ENCODE results near the gene SLC1A6. TPM values are rescaled to one million over a fixed set of nuclear protein-coding genes. Genes with fewer than 3 reads are reported as not detected.

The SLC1A6 gene
- total and polyA plus RNA-seq, 5 donors, result not detected

- Histone ChIP-seq H3K4me1 (ENCODE audit: control insufficient read depth, insufficient read depth, low read length) (no peaks in the 10 kb centered on the region), H3K4me3 (ENCODE audit: low read length) (no peak overlapping the region), H3K27ac (ENCODE audit: low read length) (no peak overlapping the region), H3K27me3 (ENCODE audit: control insufficient read depth, insufficient read depth) (no peaks in the 10 kb centered on the region), H3K9me3 (ENCODE audit: control insufficient read depth, low read length) (no peaks in the 10 kb centered on the region)
- ATAC-seq (no peak), DNase-seq (no peak)
- intact Hi-C loops (cut with DNase I), result no loop called here
- WGBS, result 82% methylated on average over 1 of the region's 1 CpG
Observed at GRCh38 chr19:14997981-14998380, 18.3 kb upstream of the SLC1A6 start.

GRCh38 chr19:14992780-14993179, 13.1 kb upstream of the SLC1A6 start:
- no peaks in the 10 kb centered on the region for H3K9me3 ChIP-seq (ENCODE audit: control insufficient read depth, low read length)
- intact Hi-C loops (cut with DNase I), result no loop called here
- no peak overlapping the region for H3K27ac ChIP-seq (ENCODE audit: low read length)
- no peak for DNase-seq
- H3K4me3 ChIP-seq (ENCODE audit: low read length), result no peak overlapping the region
- no peak for ATAC-seq
- WGBS, result 52% methylated on average over 11 of the region's 11 CpGs
- H3K27me3 ChIP-seq (ENCODE audit: control insufficient read depth, insufficient read depth), result no peaks in the 10 kb centered on the region
- H3K4me1 ChIP-seq (ENCODE audit: control insufficient read depth, insufficient read depth, low read length), result no peaks in the 10 kb centered on the region

- DNase-seq (no peak), ATAC-seq (no peak)
- WGBS, result 67% methylated on average over 5 of the region's 5 CpGs
- H3K27ac ChIP-seq (ENCODE audit: low read length), result no peak overlapping the region
- intact Hi-C loops (cut with DNase I), result no loop called here
- H3K4me3 ChIP-seq (ENCODE audit: low read length), result no peak overlapping the region
- no peaks in the 10 kb centered on the region for H3K4me1 ChIP-seq (ENCODE audit: control insufficient read depth, insufficient read depth, low read length)
- H3K27me3 ChIP-seq (ENCODE audit: control insufficient read depth, insufficient read depth), result no peaks in the 10 kb centered on the region
- no peaks in the 10 kb centered on the region for H3K9me3 ChIP-seq (ENCODE audit: control insufficient read depth, low read length)
Observed at GRCh38 chr19:14985133-14985532, 5.5 kb upstream of the SLC1A6 start.

GRCh38 chr19:14978161-14978776, 1.4 kb downstream of the SLC1A6 start:
- no peaks in the 10 kb centered on the region for H3K4me1 ChIP-seq (ENCODE audit: control insufficient read depth, insufficient read depth, low read length)
- intact Hi-C loops (cut with DNase I), result no loop called here
- H3K4me3 ChIP-seq (ENCODE audit: low read length), result no peak overlapping the region
- WGBS, result 62% methylated on average over 6 of the region's 6 CpGs
- no peak for DNase-seq
- peaks cover 4% of the 10 kb centered on the region for H3K9me3 ChIP-seq (ENCODE audit: control insufficient read depth, low read length)
- H3K27me3 ChIP-seq (ENCODE audit: control insufficient read depth, insufficient read depth), result no peaks in the 10 kb centered on the region
- no peak overlapping the region for H3K27ac ChIP-seq (ENCODE audit: low read length)
- ATAC-seq, result no peak

GRCh38 chr19:14977128-14977527, 2.5 kb downstream of the SLC1A6 start:
- Histone ChIP-seq H3K27me3 (ENCODE audit: control insufficient read depth, insufficient read depth) (no peaks in the 10 kb centered on the region), H3K9me3 (ENCODE audit: control insufficient read depth, low read length) (peaks cover 4% of the 10 kb centered on the region), H3K27ac (ENCODE audit: low read length) (no peak overlapping the region), H3K4me1 (ENCODE audit: control insufficient read depth, insufficient read depth, low read length) (no peaks in the 10 kb centered on the region), H3K4me3 (ENCODE audit: low read length) (no peak overlapping the region)
- ATAC-seq, result no peak
- no peak for DNase-seq
- intact Hi-C loops (cut with DNase I), result no loop called here
- 63% methylated on average over 5 of the region's 5 CpGs for WGBS

GRCh38 chr19:14974488-14974887, 5.2 kb downstream of the SLC1A6 start:
- no peak for DNase-seq
- intact Hi-C loops (cut with DNase I), result no loop called here
- H3K27ac ChIP-seq (ENCODE audit: low read length), result no peak overlapping the region
- H3K4me3 ChIP-seq (ENCODE audit: low read length), result no peak overlapping the region
- peaks cover 4% of the 10 kb centered on the region for H3K9me3 ChIP-seq (ENCODE audit: control insufficient read depth, low read length)
- no peak for ATAC-seq
- H3K27me3 ChIP-seq (ENCODE audit: control insufficient read depth, insufficient read depth), result no peaks in the 10 kb centered on the region
- 71% methylated on average over 4 of the region's 4 CpGs for WGBS
- H3K4me1 ChIP-seq (ENCODE audit: control insufficient read depth, insufficient read depth, low read length), result no peaks in the 10 kb centered on the region

GRCh38 chr19:14972676-14973075, 7.0 kb downstream of the SLC1A6 start:
- 85% methylated on average over 27 of the region's 27 CpGs for WGBS
- H3K27me3 ChIP-seq (ENCODE audit: control insufficient read depth, insufficient read depth), result no peaks in the 10 kb centered on the region
- DNase-seq, result no peak

GRCh38 chr19:14971474-14971873, 8.2 kb downstream of the SLC1A6 start:
- Histone ChIP-seq H3K27ac (ENCODE audit: low read length) (no peak overlapping the region), H3K4me1 (ENCODE audit: control insufficient read depth, insufficient read depth, low read length) (no peaks in the 10 kb centered on the region), H3K27me3 (ENCODE audit: control insufficient read depth, insufficient read depth) (no peaks in the 10 kb centered on the region), H3K4me3 (ENCODE audit: low read length) (no peak overlapping the region), H3K9me3 (ENCODE audit: control insufficient read depth, low read length) (no peaks in the 10 kb centered on the region)
- intact Hi-C loops (cut with DNase I), result no loop called here
- 80% methylated on average over 7 of the region's 7 CpGs for WGBS
- ATAC-seq (no peak), DNase-seq (no peak)

More at GRCh38 chr19:14972676-14973075, 7.0 kb downstream of the SLC1A6 start:
- Histone ChIP-seq H3K4me1 (ENCODE audit: control insufficient read depth, insufficient read depth, low read length) (no peaks in the 10 kb centered on the region), H3K9me3 (ENCODE audit: control insufficient read depth, low read length) (peaks cover 4% of the 10 kb centered on the region), H3K27ac (ENCODE audit: low read length) (no peak overlapping the region), H3K4me3 (ENCODE audit: low read length) (no peak overlapping the region)
- ATAC-seq, result no peak
- intact Hi-C loops (cut with DNase I), result no loop called here

GRCh38 chr19:14968247-14968646, 11.4 kb downstream of the SLC1A6 start:
- Histone ChIP-seq H3K9me3 (ENCODE audit: control insufficient read depth, low read length) (no peaks in the 10 kb centered on the region), H3K4me1 (ENCODE audit: control insufficient read depth, insufficient read depth, low read length) (no peaks in the 10 kb centered on the region), H3K27me3 (ENCODE audit: control insufficient read depth, insufficient read depth) (no peaks in the 10 kb centered on the region), H3K4me3 (ENCODE audit: low read length) (no peak overlapping the region), H3K27ac (ENCODE audit: low read length) (no peak overlapping the region)
- ATAC-seq (no peak), DNase-seq (no peak)
- WGBS, result 92% methylated on average over 14 of the region's 14 CpGs
- intact Hi-C loops (cut with DNase I), result no loop called here

GRCh38 chr19:14961956-14962685, 17.5 kb downstream of the SLC1A6 start:
- 90% methylated on average over 24 of the region's 24 CpGs for WGBS
- ATAC-seq, result no peak
- peaks cover 2% of the 10 kb centered on the region for H3K9me3 ChIP-seq (ENCODE audit: control insufficient read depth, low read length)
- no peaks in the 10 kb centered on the region for H3K27me3 ChIP-seq (ENCODE audit: control insufficient read depth, insufficient read depth)
- H3K4me1 ChIP-seq (ENCODE audit: control insufficient read depth, insufficient read depth, low read length), result no peaks in the 10 kb centered on the region
- no peak overlapping the region for H3K4me3 ChIP-seq (ENCODE audit: low read length)
- intact Hi-C loops (cut with DNase I), result no loop called here
- no peak overlapping the region for H3K27ac ChIP-seq (ENCODE audit: low read length)
- DNase-seq, result no peak

- peaks cover 2% of the 10 kb centered on the region for H3K9me3 ChIP-seq (ENCODE audit: control insufficient read depth, low read length)
- no peak overlapping the region for H3K4me3 ChIP-seq (ENCODE audit: low read length)
- no peaks in the 10 kb centered on the region for H3K4me1 ChIP-seq (ENCODE audit: control insufficient read depth, insufficient read depth, low read length)
- ATAC-seq, result no peak
- H3K27me3 ChIP-seq (ENCODE audit: control insufficient read depth, insufficient read depth), result no peaks in the 10 kb centered on the region
- intact Hi-C loops (cut with DNase I), result no loop called here
- 75% methylated on average over 1 of the region's 1 CpG for WGBS
- no peak overlapping the region for H3K27ac ChIP-seq (ENCODE audit: low read length)
- no peak for DNase-seq
Observed at GRCh38 chr19:14959263-14959662, 20.4 kb downstream of the SLC1A6 start.

All from right cardiac atrium (tissue), 5 donors.